HK-2 (cell line): Measurements from ENCODE around the gene TCERG1L.
"Not testable (repeated sequence)": the region's sequence is repeated elsewhere in the genome, so short reads cannot be mapped to it uniquely, and the experiment has no call there.

Source experiments
- DNase-seq: peaks from one replicate; pipeline ENCODE4 v3.0.0-alpha.2; 2018; ENCODE audit not compliant: unreplicated experiment

The TCERG1L gene

DNA sequence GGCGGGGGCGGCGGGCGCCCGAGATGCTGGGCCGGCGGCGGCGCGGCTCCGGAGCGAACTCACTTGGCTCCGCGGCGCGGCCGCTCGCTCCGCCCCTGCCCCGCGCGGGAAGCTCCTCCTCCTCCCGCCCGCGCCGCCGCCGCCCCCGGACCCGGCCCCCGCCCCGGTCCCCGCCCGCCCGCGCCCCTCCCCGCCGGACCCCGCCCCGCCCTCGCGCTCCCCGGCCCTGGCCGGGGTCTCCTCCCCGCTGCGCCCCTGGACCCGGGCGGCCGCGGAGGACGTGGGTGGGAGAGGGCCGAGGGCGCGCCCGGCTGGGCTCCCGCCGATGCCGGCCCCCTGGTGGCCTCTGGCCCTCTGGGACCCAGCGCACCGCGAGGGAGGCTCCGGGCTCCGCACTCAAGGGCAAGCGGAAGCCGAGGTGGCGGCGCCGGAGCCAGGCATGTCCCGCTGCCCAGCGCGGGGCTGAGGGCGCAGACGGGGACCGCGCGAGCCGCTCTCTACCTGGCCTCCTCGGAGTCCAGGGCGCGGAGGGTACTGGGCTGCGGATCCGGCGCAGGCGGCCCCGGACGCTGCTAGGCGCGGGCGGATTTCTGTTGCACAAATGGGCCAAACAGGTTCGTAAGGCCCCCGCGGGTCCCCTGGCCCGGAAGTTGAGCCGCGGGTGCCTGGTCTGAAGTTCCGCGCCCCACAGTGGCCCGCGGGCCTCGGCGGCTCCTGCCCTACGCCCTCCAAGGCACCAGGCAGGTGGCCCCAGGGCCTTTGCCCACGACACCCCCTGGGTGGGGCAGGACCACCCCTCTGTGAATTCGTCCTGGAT, at the start of gene TCERG1L:
TCERG1L (minus strand) TSS at position 61 of the 817 bp plus-strand sequence. CDS start 86 bp downstream, outside the sequence.
- no peak for DNase-seq

DNA sequence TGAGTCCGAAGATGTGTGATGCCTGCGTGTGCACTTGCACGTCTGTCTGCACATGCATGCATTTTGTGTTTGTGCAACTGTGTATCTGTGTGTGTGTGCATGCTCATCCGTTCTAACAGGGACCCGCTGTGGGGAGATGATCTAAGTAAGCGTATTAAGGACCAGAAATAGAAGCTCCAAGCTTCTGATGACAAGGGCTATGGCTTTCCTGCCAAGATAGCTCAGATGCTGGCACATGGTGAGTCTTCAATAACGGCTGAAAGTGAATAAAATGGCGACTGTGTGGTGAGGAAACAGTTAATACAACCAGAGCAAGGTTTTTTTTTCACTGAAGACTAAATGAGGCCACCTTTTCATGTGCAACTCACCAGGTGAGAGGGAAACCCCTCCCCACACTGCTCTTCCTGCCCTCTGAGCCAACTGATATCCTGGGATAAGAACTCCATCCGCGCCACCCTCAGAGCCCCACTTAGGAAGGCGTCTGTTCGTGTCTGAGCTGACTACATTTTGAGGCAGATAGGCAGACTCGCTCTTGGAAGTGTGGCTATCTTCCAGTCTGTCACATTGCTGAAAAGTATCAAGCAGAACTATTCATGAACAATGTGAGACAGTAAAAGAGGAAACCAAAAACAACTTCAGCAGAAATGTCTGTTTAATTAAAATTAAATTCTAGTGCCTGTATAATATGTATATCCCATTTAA, 47.4 kb upstream of the TCERG1L start:
- DNase-seq, result no peak

DNA sequence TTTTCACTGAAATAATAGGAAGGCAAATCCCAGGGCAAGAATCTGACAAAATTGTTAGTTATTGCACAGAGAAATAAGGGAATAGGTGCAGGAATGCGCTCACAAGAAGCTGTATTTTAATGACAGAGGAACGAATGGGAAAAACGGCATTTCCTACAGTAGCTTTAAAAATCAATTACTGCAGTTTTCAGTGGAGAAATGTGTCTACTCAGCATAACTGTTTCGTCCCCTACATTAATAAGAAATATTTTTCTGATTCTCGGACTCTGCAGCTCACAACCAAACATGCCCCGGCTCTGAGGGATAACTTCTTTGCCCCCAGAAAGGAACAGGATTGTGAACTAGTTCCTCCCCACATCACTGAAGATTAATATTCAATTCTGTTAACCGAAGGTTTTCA, 44.9 kb upstream of the TCERG1L start:
- no peak for DNase-seq

DNA sequence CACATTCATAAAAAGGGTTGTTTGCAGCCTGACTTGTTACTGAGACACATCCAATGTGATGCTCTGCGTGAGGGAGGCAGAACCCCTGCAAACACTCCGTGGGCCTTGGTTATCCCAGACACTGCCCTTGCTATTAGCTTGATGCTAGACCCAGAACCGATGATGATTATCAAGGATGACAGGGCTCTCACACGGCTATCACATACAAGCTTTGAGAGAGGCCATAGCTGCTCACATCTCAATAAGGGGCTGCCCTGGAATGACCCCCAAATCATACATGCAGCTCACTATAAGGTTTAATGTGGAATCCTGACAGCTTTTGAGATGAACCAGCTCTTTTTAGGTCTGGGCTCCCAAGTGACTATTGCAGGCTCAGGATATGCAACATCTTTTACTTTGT, 44.4 kb upstream of the TCERG1L start:
- no peak for DNase-seq

- no peak for DNase-seq
Observed at GRCh38 chr10:131355056-131355455, 43.5 kb upstream of the TCERG1L start.

DNA sequence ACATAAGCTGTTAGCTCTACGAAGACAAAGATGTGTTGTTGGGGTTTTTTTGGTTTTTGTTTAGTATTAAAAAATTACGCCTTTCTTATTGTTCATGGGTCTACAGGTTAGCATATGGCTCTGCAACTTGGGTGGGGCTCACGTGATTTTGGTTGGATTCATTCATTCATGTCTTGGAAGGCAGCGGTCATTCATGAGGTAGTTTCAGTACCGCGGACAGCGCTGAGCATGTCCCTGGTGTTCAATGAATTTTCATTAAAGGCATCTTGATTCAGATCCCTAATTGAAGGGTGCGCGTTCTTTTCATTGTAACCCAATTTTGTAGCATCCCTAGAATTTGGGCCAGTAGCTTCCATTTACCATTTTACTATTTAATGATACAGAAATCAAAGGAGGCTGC, 42.9 kb upstream of the TCERG1L start:
- peak; percentile 8 for DNase-seq

DNA sequence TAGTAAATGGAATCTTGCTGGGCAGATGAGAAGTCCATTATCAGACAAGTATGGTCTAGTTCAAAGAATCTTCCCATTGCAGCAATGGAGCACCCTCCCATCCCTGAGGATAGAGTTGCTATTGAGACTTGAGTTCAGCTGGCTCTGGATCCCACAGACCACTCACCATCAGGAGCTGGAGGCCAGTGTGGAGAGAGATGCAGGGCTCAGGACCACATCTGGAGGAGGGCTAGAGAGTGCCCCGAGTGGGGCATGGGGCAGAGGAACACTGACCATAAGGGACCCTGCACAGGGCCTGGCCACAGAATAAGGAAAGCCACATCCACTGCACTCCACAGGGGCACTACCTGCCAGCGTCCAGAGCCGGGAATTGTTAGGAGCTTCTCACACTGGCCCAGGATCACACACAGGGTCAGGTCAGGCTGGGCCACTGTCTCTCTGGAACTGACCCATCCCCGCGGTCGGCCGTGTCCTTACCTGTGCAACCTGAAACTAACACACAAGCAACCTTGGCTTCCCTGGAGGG, 41.3 kb upstream of the TCERG1L start:
- DNase-seq, result no peak

DNA sequence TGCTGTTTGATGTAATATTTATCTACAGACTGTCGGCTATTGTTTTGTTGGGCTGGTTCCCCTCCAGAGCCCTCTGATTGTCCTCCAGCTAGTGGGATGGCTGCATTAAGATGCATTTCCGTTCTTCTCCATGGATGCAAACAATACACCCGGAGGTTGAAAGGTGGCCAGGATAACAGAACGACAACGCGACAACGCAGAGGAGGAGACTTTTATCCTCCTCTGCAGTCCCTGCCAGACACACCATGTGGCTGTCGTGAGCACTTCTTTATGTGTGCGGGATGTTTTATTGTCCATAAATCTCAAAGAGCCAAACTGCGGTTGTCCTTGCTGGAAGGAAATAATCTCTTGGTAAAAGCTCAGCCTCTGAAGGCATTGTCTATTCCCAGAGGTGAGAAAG, 39.1 kb upstream of the TCERG1L start:
- DNase-seq, result no peak

DNA sequence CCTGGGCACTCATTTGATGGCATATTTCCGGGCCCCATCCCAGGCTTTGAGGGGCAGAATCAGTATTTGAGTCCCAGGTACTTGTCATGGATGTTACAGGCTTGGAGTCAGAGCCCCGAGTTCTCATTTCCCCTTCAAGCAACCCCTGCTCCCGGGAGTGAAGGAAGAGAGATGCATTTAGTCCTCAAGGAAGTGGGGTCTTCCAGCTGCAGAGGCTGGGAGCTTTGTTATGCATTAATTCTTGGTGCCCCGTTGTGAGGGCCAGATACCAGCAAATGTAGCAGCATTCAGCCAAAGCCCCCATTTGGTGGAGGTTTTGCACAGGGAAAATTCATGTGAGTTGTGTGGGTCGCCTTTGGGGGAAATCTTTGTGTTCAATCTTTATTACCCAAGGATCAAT, 38.7 kb upstream of the TCERG1L start:
- no peak for DNase-seq

DNA sequence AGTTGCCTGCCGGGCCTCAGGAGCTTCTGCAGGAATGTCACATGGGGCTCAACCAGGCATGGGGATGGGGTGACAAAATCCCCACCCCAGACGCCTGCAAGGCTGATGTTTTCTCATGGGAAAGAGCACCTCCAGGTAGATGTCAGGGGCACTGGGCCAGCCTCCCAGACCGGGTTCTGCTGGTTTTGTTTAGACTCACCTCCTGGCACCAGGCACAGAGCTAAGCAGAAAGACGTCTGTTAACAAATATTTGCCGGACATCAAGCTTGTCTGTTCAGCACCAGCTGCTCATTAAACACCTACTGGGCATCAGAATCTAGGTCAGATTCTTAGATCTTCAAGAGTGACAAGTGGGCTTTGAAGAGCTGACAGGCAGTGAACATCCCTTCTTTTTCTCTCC, 34.9 kb upstream of the TCERG1L start:
- no peak for DNase-seq

DNA sequence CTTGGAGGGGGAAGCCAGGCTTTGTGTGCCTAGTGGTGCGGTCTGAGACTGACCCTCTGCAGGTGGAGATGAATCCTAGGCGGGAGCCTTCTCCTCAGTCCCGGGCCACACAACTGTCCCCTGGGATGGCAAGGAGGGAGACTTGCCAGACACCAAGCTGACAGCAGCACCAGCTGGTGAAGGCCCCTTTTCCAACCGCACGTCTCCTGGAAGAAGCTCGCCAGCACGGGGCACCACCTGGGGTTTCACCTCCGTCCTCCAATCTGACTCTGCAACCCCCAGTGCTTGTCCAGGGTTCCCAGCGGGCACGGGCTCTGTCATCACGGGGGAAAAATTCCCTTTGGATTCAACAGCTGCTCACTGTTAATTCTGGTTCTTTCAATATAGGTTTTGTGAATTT, 34.2 kb upstream of the TCERG1L start:
- no peak for DNase-seq

- no peak for DNase-seq
Observed at GRCh38 chr10:131344747-131345146, 33.2 kb upstream of the TCERG1L start.

GRCh38 chr10:131337741-131338140, 26.2 kb upstream of the TCERG1L start:
- no peak for DNase-seq

- DNase-seq, result no peak
Observed at GRCh38 chr10:131332821-131333220, 21.3 kb upstream of the TCERG1L start.

GRCh38 chr10:131323880-131324279, 12.4 kb upstream of the TCERG1L start:
- DNase-seq, result no peak

GRCh38 chr10:131323025-131323424, 11.5 kb upstream of the TCERG1L start:
- no peak for DNase-seq

DNA sequence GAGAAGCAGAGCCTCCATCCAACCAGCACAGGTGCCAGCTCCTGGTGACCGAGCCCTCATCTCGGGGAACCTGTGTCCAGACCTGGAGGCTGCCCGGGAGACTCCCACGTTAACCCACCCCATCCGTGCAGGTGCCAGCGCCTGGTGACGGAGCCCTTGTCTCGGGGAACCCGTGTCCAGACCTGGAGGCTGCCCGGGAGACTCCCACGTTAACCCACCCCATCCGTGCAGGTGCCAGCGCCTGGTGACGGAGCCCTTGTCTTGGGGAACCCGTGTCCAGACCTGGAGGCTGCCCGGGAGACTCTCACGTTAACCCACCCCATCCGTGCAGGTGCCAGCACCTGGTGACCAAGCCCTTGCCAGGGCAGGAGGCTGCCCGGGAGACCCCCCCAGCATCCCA, 11.1 kb upstream of the TCERG1L start:
- not testable (repeated sequence) for DNase-seq

GRCh38 chr10:131320860-131321604, 9.5 kb upstream of the TCERG1L start:
- DNase-seq, result no peak

DNA sequence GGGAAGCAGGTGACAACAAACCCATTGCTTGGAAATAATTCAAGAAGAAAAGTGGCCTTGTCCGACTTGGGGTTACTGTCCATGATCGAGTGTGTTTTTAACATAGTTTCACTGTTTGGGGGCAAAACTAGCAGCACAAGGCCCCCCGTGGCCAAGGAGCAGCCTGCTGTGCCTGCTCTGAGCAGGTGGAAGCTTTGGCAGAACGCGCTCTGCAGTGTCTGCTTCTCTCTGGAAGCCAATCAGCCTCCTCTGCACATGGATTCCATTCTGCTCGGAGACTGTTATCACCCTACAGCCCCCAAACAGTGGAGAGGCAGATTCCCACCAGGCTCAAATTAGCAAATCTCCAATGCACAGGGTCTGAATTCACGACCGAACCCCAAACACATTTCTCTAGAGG, 7.3 kb upstream of the TCERG1L start:
- no peak for DNase-seq

GRCh38 chr10:131318291-131318690, 6.8 kb upstream of the TCERG1L start:
- DNase-seq, result no peak

DNA sequence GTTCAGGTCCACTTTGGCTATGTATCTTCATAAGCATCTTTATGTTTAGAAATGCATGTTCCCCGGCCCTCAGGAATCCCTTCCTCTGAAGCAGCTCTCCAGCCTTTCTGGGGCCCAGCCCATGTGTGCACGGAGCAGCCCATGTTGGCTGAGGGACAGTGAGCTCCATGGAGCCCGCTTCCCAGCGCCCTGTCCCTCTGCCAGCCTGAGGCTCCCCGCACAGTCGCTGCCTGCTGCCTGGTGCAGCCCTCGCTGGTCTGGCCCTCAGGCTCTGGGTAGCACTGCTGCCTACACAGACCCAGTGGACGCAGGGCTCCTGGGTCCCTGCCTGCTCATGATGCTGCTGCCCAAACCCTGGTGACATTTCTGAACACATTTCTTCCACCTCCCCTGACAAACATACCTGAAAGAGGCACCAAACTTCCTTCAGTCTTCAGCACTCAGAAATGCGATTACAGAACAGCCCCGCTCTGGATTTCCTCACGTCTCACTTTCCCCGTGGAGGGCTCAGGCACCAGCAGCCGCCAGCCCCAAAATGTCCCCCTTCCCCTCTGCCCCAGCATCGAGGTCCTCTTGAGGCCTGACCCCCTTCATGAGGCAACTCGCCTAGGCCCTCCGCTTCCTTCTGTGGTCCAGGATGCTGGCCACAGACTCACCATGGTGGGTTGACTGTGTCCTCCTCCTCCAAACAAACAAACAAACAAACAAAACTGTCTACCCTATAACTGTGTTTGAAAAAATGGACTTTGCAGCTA, 5.0 kb upstream of the TCERG1L start:
- DNase-seq, result no peak

DNA sequence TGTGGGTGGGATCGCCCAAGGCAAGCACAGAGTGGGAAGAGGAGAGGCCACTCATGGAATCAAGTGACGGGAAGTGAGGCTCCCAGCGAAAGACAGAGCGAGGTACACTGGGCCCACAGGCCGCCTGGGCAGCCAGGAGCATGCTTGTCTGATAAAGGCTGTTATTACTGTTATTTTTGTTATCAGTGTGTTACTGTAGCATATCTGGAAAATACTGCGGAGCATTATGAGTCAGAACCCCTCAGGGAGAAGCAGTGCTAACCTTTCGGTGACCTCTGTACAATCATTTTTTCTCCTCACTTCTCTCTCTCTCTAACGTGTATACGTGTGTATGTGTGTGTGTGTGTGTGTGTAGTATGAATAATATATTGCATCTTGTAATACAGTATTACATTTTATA, 3.8 kb upstream of the TCERG1L start:
- no peak for DNase-seq
